Measurements from ENCODE around the gene BMAL2.

Gene BMAL2

DNA sequence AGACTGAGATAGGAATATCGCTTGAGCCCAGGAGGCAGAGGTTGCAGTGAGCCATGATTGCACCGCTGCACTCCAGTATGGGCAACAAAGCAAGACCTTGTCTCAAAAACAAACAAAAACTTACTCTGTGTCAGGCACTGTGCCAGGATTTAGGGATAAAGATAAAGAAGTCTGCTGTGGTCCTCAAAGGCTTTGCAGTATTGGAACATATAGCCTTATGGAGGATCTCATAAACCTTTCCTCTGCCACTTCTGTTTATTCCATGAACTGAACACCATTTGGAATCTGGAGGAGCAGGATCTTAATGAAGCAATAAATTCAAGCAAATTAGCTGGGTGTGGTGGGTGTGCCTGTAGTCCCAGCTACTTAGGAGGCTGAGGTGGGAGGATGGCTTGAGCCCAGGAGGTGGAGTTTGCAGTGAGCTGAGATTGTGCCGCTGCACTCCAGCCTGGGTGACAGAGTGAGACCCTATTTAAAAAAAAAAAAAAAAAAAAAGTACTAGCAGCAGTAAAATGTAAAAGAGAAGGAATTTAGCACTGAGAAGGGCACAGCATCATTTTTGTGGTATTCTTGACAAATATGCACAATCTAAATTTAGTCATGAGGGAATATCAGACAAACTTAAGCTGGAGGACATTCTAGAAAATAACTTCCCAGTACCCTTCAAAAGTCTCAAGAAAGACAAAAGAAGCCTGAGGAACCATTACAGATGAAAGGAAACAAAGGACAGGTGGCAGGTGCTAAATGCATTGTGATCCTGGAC lies 27.1 kb downstream of the BMAL2 start:
- no peak for DNase-seq (ENCODE audit: low spot score)

DNA sequence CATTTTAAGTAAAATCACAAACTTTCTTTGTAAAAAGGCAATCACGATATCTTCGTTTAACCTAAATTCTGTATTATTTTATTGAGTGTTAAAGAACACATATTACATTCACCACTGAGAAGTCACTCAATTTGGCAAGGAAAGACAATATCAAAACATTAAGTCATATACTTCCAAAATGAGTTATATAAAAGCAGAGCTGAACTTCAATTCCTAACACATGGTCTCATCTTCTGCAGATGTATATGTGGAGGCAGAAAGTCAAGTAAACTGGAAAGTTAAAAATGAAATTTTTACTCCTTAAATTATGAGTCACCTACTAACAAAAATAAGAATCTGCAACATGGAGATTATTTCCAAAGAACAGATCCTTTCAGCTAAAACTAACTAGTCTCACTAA lies 28.7 kb downstream of the BMAL2 start:
- DNase-seq (ENCODE audit: low spot score) = no peak

DNA sequence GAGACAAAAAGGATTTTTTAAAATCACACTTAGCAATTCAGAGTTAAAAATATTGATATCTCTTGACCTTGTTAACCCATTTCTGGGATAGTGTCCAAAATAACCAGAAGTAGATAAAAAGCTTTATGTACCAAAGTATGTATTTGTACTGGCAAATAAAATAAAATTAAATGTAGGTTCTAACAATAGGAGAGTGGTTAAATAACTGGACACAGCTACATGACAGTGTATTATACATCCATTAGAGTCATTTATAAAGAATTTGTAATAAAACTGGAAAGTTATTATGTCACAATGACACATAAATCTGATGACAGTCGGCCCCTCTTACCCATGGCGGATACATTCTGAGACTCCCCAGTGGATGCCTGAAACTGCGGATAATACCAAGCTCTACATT lies 34.0 kb downstream of the BMAL2 start:
- DNase-seq (ENCODE audit: low spot score) = no peak

DNA sequence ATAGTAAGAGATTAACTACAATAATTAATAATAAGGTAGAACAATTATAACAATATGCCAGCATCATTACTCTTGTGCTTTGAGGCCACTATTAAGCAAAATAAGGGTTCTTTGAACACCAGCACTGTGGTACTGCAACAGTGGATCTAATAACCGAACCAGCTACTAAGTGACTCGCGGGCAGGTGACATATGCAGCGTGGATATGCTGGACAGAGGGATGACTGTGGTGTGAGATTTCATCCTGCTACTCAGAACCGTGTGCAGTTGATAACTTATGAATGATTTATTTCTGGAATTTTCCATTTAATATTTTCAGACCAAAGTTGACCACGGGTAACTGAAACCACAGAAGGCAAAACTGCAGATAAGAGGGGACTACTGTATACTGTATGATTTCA lies 34.4 kb downstream of the BMAL2 start:
- DNase-seq (ENCODE audit: low spot score) = no peak

DNA sequence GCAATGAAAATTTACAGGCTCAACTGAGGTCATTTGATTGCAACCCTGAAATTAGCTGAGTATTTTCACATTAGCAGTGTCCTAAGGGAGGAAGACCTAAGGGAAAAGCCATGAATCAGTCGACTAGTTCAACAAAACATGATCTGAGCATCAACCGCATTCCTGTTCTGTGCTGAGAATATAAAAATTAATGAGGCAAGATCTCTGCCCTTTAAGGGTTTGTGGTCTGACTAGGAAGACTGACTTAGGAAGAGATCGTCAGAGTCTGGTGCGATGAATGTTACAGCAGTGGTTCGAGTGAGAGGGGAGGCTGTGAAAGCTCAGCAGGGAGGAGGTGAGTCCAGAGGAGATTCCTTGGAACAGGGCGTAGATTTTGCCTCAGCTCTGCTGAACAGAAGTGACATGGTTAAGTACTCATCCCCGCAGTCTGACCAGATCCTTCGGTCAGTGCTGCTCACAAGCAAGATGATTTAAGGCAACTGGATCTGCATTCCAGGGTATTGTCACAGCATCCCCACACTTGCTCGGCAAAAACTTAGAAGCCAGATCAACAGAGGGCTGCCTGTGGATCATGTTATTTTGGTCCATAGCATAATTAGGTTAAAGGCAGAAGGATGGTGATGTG lies 49.6 kb downstream of the BMAL2 start:
- DNase-seq (ENCODE audit: low spot score) = no peak
